Heart right ventricle (tissue), 16 donors: ENCODE results near the gene SLC29A3. TPM values are rescaled to one million over a fixed set of nuclear protein-coding genes. Genes with fewer than 3 reads are reported as not detected.

Source experiments
- ATAC-seq, 8 donors: fragments of 200-7000 bp; cut with Tn5 transposase; one replicate each; pipeline ENCODE4 v1.9.1; 2020; ENCODE audit warnings: mild to moderate bottlenecking in 8 of 8, moderate library complexity in 8 of 8, moderate number of reproducible peaks in 1 of 8
- DNase-seq, 2 donors: peaks; one replicate each; pipeline ENCODE4 v3.0.0-alpha.2; 2020
- H3K27ac ChIP-seq, 10 donors: fragments of 200-600 bp; sonication (generic) in 2 of 10; one replicate each; pipeline versions ENCODE4 v1.5.0 to v1.8.0; 2020 to 2022; ENCODE audit warnings: mild to moderate bottlenecking in 3 of 10
- H3K27me3 ChIP-seq, 7 donors: fragments of 200-600 bp; one replicate each; pipeline ENCODE4 v1.8.0; 2021 to 2022; ENCODE audit warnings: mild to moderate bottlenecking in 2 of 7
- H3K36me3 ChIP-seq, 9 donors: fragments of 200-600 bp; sonication (generic) in 1 of 9; one replicate each; pipeline versions ENCODE4 v1.5.0 to v1.8.0; 2020 to 2022; ENCODE audit warnings: mild to moderate bottlenecking in 2 of 9
- H3K4me1 ChIP-seq, 9 donors: fragments of 200-600 bp; sonication (generic) in 1 of 9; one replicate each; pipeline versions ENCODE4 v1.5.0 to v1.8.0; 2020 to 2022; ENCODE audit warnings: mild to moderate bottlenecking in 4 of 9
- H3K4me3 ChIP-seq, 10 donors: fragments of 200-600 bp; sonication (generic) in 2 of 10; one replicate each; pipeline versions ENCODE4 v1.5.0 to v1.8.0; 2020 to 2022; ENCODE audit warnings: mild to moderate bottlenecking in 7 of 10, moderate library complexity in 2 of 10
- H3K9me3 ChIP-seq, 11 donors: fragments of 200-600 bp in 10 of 11; sonication (generic) in 2 of 11; one replicate each; pipeline versions ENCODE4 v1.5.0 to v1.8.0; 2013 to 2022; ENCODE audit warnings: mild to moderate bottlenecking in 2 of 11, control low read depth in 1 of 11, moderate library complexity in 1 of 11
- WGBS, 2 donors: extraction: QIAGEN DNeasy Blood & Tissue Kit; methylation state at CpG; one replicate each; pipeline ENCODE4 v1.1.7; 2013; ENCODE audit warnings: inconsistent platforms in 1 of 2; 5-methylcytosine and 5-hydroxymethylcytosine counted together
- intact Hi-C, 10 donors: fragments of 100-400 bp; cut with DNase I; formaldehyde crosslinking; loops; one replicate each; pipeline versions ENCODE4 v1.11.1 to v1.14.2; 2022
- polyA plus RNA-seq, 2 donors: library from polyadenylated mRNA; stranded (reverse); fragments of 200-250 nt; gene quantifications; one replicate each; pipeline ENCODE4 v1.2.3, GENCODE V29; 2013
- total RNA-seq, 10 donors: library from RNA; stranded (reverse); fragmentation: NEBNext Ultra II Directional in 3 of 10; extraction: Animal tissue kit (Norgen Biotek cat#: 25700) in 3 of 10; gene quantifications; one replicate each; pipeline versions ENCODE4 v1.2.1 to v1.2.4, GENCODE V29; 2021 to 2023
- TF ChIP-seq, protein P1 (sequence below), 9 donors: fragments of 200-600 bp; sonication (generic) in 2 of 9; IDR thresholded peaks; one replicate each; pipeline versions ENCODE4 v1.5.0 to v1.8.0; 2021 to 2022; ENCODE audit warnings: antibody characterized with exemption in 9 of 9, mild to moderate bottlenecking in 5 of 9, moderate library complexity in 1 of 9
- donor health status: Arrhythmogenic right ventricular cardiomyopathy.
- donor health status: ischemic (EF 13 %, LVEDD 7.1; RV severe dilation, severe dysfunction).
- donor health status: healthy with polysubstance abuse.
- donor health status: DM: no; HTN: yes; CAD: no.
- donor health status: DM: no; HTN: no; CAD: no.
- donor health status: ischemic (EF 25% LVEDD 6.9; RV normal size, moderate dysfunction).
- donor health status: ischemic (EF 25% LVEDD 5.7; RV mildly dilated, moderate dysfunction).
- donor health status: healthy.
- donor health status: DM: yes; HTN: yes; CAD: no.
- donor health status: Ischemic cardiomyopathy.
- donor health status: ischemic (EF 35%, LVEDD 5.7; RV mildly dilated, moderate dysfunction).
- donor health status: nonischemic (EF 11% LVEDD 7.7; RV severe dilation, severe dysfunction).
- donor health status: DM: yes; HTN: yes; CAD: no.
- donor health status: PGD.
- donor health status: ischemic (EF 29% LVEDD 5.4; RV normal size, mild dysfunction).
- donor health status: nonischemic (EF 23%, LVEDD 6.1; RV moderate dilation, normal function).

Gene SLC29A3
- total and polyA plus RNA-seq, 12 donors: 0.89 to 3.5 (median 1.2) TPM

DNA sequence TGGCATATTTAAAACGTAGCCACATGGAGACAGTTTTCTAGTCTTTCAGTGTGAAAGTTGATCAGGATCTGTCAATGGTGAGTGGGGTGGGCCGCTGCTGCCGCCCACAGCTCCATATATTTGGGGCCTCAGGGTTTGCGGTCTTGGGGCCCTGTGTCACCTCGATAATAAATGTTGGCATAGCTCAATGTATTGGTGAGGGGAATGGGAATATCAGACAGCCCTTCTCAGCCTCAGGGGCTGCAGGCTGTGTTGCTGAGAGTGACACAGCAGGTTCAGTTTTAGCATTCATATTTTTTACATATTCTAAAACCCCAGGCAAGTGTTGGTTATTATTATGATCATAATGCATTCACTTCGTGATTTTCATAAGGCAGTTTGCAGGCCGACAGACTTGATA lies 82.9 kb downstream of the SLC29A3 start:
- Histone ChIP-seq H3K4me3 (no peak overlapping the region), H3K9me3 (no peaks in the 10 kb centered on the region), H3K36me3 (no peaks in the 10 kb centered on the region), H3K4me1 (peaks cover 5 to 22% (median 15%) of the 10 kb centered on the region in 9 donors), H3K27ac (no peak overlapping the region), H3K27me3 (peaks cover 0 to 50% (median 36%) of the 10 kb centered on the region in 7 donors)
- TF ChIP-seq, protein P1, sequence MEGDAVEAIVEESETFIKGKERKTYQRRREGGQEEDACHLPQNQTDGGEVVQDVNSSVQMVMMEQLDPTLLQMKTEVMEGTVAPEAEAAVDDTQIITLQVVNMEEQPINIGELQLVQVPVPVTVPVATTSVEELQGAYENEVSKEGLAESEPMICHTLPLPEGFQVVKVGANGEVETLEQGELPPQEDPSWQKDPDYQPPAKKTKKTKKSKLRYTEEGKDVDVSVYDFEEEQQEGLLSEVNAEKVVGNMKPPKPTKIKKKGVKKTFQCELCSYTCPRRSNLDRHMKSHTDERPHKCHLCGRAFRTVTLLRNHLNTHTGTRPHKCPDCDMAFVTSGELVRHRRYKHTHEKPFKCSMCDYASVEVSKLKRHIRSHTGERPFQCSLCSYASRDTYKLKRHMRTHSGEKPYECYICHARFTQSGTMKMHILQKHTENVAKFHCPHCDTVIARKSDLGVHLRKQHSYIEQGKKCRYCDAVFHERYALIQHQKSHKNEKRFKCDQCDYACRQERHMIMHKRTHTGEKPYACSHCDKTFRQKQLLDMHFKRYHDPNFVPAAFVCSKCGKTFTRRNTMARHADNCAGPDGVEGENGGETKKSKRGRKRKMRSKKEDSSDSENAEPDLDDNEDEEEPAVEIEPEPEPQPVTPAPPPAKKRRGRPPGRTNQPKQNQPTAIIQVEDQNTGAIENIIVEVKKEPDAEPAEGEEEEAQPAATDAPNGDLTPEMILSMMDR (IDR thresholded peaks at IDR 0.05): no peak
- 97 to 98% methylated on average over 7 of the region's 7 CpGs for WGBS, 2 donors
- ATAC-seq (no peak), DNase-seq (no peak)
- intact Hi-C loops: no loop called here

DNA sequence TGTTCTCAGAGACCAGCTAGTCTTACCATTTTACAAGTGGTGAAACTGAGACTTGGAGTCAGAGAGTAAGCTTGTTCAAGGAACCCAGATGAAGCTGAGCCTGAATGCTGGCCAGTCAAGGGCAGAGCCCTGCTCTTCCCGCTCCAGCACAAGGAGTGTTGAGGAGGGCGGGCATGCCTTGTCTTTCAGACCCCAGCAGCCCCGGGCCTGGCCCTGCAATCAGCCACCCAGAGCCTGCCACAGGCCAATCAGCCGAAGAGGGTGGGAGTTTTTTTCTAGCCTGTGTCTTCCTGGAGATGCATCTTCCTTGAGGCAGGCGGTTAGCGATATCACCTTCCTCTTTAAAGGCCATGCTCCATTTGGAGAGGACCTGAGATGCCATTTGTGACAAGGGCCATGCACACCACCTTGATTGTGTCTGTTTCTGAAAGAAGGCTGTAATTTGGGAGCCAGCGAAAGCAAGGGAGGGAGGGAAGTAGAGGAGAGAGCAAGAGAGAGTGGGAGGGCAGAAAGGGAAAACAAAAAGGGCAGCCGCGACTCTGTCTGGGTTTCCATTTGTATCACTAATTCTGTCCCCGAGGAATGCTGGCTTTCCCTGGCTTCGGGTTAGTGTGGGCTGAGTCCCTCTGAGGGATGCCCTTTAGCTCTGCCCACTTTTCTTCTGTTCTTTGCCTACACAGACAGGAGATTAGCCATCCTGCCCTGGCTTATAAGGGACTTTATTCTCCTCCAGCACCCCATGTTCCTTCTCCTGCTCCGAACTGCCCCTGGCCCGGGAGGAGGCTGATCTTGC lies 85.6 kb downstream of the SLC29A3 start:
- Histone ChIP-seq H3K4me3 (no peak overlapping the region), H3K9me3 (no peaks in the 10 kb centered on the region), H3K36me3 (no peaks in the 10 kb centered on the region), H3K27ac (no peak overlapping the region), H3K27me3 (peaks cover 0 to 26% (median 14%) of the 10 kb centered on the region in 7 donors), H3K4me1 (no peaks in the 10 kb centered on the region)
- TF ChIP-seq, protein P1 (IDR thresholded peaks at IDR 0.05): no peak
- ATAC-seq (no peak), DNase-seq (no peak)
- WGBS, 2 donors: 71 to 76% methylated on average over 13 of the region's 13 CpGs
- intact Hi-C loops: no loop called here

DNA sequence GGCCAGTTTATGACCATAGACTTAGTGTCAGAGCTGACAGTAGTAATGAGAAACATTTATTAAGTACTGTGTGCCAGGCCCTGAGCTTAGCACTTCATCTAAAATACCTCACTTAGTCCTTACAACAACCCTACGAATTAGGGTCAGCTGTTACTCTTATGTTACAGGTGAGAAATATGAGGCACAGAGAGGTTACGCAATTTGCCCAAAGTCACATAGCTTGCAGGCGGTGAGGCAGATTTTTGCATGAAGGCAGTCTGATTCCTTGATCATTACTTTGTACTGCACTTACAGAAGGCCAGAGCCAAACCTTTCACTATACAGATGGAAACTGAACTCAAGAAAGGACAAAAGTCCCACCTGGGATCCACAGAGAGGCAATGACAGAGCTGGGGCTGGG lies 87.8 kb downstream of the SLC29A3 start:
- Histone ChIP-seq H3K9me3 (peaks cover 0 to 19% (median 6%) of the 10 kb centered on the region in 11 donors), H3K4me1 (no peaks in the 10 kb centered on the region), H3K36me3 (no peaks in the 10 kb centered on the region), H3K4me3 (no peak overlapping the region), H3K27me3 (peaks cover 0 to 16% (median 3%) of the 10 kb centered on the region in 7 donors), H3K27ac (no peak overlapping the region)
- no peak for ATAC-seq
- TF ChIP-seq, protein P1 (IDR thresholded peaks at IDR 0.05): no peak
- 95 to 96% methylated on average over 3 of the region's 3 CpGs for WGBS, 2 donors
- intact Hi-C loops: no loop called here
- no peak for DNase-seq

DNA sequence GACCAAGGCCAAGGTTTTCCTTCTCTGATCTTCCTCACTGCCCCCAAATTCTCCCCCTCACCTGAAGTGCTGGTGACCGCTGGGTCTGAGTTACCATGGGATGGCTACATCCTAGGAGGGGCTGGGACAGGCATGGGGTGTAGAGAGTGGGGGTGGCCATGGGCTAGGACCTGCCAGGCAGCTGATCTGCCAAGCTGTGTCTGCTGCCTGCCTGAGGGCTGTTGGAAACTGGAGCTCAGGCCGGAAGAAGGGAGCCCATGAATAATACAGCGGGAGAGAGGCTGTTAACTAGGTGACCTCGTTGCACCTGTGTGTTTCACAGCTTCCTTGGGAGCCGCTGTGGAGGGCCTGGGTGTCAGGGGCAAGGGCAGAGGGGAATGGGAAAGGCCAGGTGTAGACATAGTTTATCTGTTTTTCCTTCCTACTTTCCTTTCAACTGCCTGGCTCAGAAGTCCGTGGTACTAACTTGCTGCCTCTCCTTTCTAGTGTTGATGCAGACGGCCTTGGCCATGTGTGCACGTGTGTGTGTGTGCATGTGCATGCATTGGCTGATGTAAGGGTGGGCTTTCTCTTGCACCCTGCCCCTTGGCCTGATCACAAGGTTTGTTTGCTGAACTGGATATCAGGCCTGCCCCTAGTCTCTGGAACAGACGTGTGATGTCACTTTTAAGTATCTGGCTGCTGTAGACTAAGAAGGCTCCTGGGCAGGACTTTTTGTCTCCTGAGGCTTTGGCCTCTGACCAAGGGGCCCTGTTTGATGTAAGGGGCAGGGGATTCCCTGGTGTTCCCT lies 89.6 kb downstream of the SLC29A3 start:
- H3K9me3 ChIP-seq: peaks cover 0 to 30% (median 10%) of the 10 kb centered on the region in 11 donors
- ATAC-seq (no peak), DNase-seq (no peak)
- 81 to 86% methylated on average over 9 of the region's 9 CpGs for WGBS, 2 donors
- no peak overlapping the region for H3K4me3 ChIP-seq
- no peak overlapping the region for H3K27ac ChIP-seq
- peaks cover 0 to 10% (median 0%) of the 10 kb centered on the region in 7 donors for H3K27me3 ChIP-seq
- intact Hi-C loops: no loop called here
- no peaks in the 10 kb centered on the region for H3K36me3 ChIP-seq
- H3K4me1 ChIP-seq: no peaks in the 10 kb centered on the region
- TF ChIP-seq, protein P1 (IDR thresholded peaks at IDR 0.05): no peak
